Brain microvascular endothelial cell (primary cell): Measurements from ENCODE around the gene BEST3.

ENCODE experiments used
- DNase-seq: peaks from one replicate; pipeline ENCODE4 v3.0.0-alpha.2; 2020
- H3K27ac ChIP-seq: fragments of 250-450 bp; sonication (Bioruptor Pico); 2 replicates; pipeline ENCODE4 v1.5.1; 2020; ENCODE audit warnings: mild to moderate bottlenecking, moderate library complexity
- H3K27me3 ChIP-seq: fragments of 250-450 bp; sonication (Bioruptor Pico); replicated peaks from 2 replicates; pipeline ENCODE4 v1.5.1; 2020; ENCODE audit warnings: mild to moderate bottlenecking
- H3K36me3 ChIP-seq: fragments of 250-450 bp; sonication (Bioruptor Pico); replicated peaks from 2 replicates; pipeline ENCODE4 v1.5.1; 2020; ENCODE audit warnings: mild to moderate bottlenecking
- H3K4me3 ChIP-seq: 2 replicates; pipeline ENCODE4 v1.5.1; 2011; ENCODE audit warnings: low read depth, mild to moderate bottlenecking, control low read depth, low read length, moderate library complexity
- CTCF ChIP-seq: IDR thresholded peaks from 2 replicates; pipeline ENCODE4 v1.5.1; 2011; ENCODE audit warnings: low read depth, mild to moderate bottlenecking, moderate library complexity, low read length, control low read depth, inconsistent platforms; ENCODE audit errors: missing control alignments
- in situ Hi-C: cut with HindIII; loops from 2 replicates; pipeline ENCODE4 v1.10.0; 2017; ENCODE audit warnings: low sequenced_read_pairs, low pct_ligation_motif_present

Gene BEST3

GRCh38 chr12:69694123-69694522 is 5.0 kb downstream of the BEST3 start:
- Histone ChIP-seq H3K27ac (no peak overlapping the region), H3K27me3 (no peaks in the 10 kb centered on the region), H3K4me3 (no peak overlapping the region), H3K36me3 (no peaks in the 10 kb centered on the region)
- no peak for DNase-seq
- no peak for TF ChIP-seq CTCF
- in situ Hi-C loops: no loop called here

GRCh38 chr12:69689638-69690037 is 9.5 kb downstream of the BEST3 start:
- DNase-seq: no peak
- TF ChIP-seq CTCF: no peak
- in situ Hi-C loops: no loop called here
- Histone ChIP-seq H3K27me3 (no peaks in the 10 kb centered on the region), H3K27ac (peak overlapping the region; percentile 95), H3K36me3 (no peaks in the 10 kb centered on the region), H3K4me3 (no peak overlapping the region)

- H3K27ac ChIP-seq: peak overlapping the region; percentile 95
- H3K27me3 ChIP-seq: no peaks in the 10 kb centered on the region
- no peak for TF ChIP-seq CTCF
- in situ Hi-C loops: no loop called here
- H3K4me3 ChIP-seq: no peak overlapping the region
- peak; percentile 96 for DNase-seq
- no peaks in the 10 kb centered on the region for H3K36me3 ChIP-seq
Observed at GRCh38 chr12:69688471-69689427, 10.4 kb downstream of the BEST3 start.

- Histone ChIP-seq H3K27ac (peak overlapping the region; percentile 95), H3K36me3 (no peaks in the 10 kb centered on the region), H3K4me3 (no peak overlapping the region), H3K27me3 (no peaks in the 10 kb centered on the region)
- no peak for TF ChIP-seq CTCF
- in situ Hi-C loops: no loop called here
- peak; percentile 51 for DNase-seq
Observed at GRCh38 chr12:69688021-69688420, 11.1 kb downstream of the BEST3 start.

- in situ Hi-C loops: no loop called here
- Histone ChIP-seq H3K27ac (no peak overlapping the region), H3K36me3 (no peaks in the 10 kb centered on the region), H3K27me3 (no peaks in the 10 kb centered on the region), H3K4me3 (no peak overlapping the region)
- no peak for TF ChIP-seq CTCF
- DNase-seq: no peak
Observed at GRCh38 chr12:69687390-69687789, 11.7 kb downstream of the BEST3 start.

- H3K27ac ChIP-seq: no peak overlapping the region
- no peak for DNase-seq
Observed at GRCh38 chr12:69686731-69687130, 12.4 kb downstream of the BEST3 start.

More at GRCh38 chr12:69686731-69687130, 12.4 kb downstream of the BEST3 start:
- no peaks in the 10 kb centered on the region for H3K36me3 ChIP-seq
- no peaks in the 10 kb centered on the region for H3K27me3 ChIP-seq
- no peak for TF ChIP-seq CTCF
- in situ Hi-C loops: no loop called here
- no peak overlapping the region for H3K4me3 ChIP-seq
